Sigmoid colon (tissue), 4 donors: Measurements from ENCODE around the gene FRG2C.

Experiments
- EP300 ChIP-seq, 4 donors: sonication (generic); formaldehyde crosslinking; IDR thresholded peaks; one replicate each; pipeline ENCODE4 v1.6.1; 2017; ENCODE audit warnings: antibody characterized with exemption in 4 of 4
- POLR2A ChIP-seq, 2 donors: fragments of 450-650 bp; IDR thresholded peaks; one replicate each; pipeline ENCODE4 v1.6.1; 2016; ENCODE audit warnings: antibody characterized with exemption in 2 of 2, mild to moderate bottlenecking in 2 of 2, moderate library complexity in 2 of 2
- POLR2AphosphoS5 ChIP-seq, 4 donors: sonication (generic); formaldehyde crosslinking; IDR thresholded peaks; one replicate each; pipeline ENCODE4 v1.6.1; 2017; ENCODE audit warnings: antibody characterized with exemption in 4 of 4
- TF ChIP-seq, protein P1 (sequence below), 4 experiments: fragments of 450-650 bp in 3 of 4; fragments of 200-600 bp in 1 of 4; IDR thresholded peaks; one replicate each; pipeline ENCODE4 v1.5.1; 2016 to 2019; ENCODE audit warnings: antibody characterized with exemption in 4 of 4, mild to moderate bottlenecking in 3 of 4, moderate library complexity in 2 of 4

DNA sequence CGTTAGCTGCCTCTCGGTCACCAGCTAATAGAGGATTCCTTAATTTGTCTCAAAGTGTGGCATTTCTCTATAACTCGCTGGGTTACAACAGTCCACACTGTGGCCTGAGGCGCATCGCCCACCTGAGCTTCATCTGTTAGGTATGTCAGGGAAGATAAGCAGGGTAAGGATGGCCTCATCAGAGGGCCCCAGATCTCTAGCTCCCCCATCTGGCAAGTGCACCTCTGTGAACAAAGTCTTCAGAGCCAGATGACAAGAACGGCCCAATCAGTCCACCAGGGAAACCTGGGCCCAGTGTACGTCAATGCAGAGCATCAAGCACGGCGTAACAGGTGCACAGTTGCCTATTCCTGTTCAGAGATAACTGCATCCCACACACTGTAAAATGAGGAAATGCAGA, 23.2 kb downstream of the FRG2C start:
- TF ChIP-seq EP300 (IDR thresholded peaks at IDR 0.05) (no peak), POLR2A (IDR thresholded peaks at IDR 0.05) (no peak), POLR2AphosphoS5 (IDR thresholded peaks at IDR 0.05) (no peak)
- TF ChIP-seq, protein P1, sequence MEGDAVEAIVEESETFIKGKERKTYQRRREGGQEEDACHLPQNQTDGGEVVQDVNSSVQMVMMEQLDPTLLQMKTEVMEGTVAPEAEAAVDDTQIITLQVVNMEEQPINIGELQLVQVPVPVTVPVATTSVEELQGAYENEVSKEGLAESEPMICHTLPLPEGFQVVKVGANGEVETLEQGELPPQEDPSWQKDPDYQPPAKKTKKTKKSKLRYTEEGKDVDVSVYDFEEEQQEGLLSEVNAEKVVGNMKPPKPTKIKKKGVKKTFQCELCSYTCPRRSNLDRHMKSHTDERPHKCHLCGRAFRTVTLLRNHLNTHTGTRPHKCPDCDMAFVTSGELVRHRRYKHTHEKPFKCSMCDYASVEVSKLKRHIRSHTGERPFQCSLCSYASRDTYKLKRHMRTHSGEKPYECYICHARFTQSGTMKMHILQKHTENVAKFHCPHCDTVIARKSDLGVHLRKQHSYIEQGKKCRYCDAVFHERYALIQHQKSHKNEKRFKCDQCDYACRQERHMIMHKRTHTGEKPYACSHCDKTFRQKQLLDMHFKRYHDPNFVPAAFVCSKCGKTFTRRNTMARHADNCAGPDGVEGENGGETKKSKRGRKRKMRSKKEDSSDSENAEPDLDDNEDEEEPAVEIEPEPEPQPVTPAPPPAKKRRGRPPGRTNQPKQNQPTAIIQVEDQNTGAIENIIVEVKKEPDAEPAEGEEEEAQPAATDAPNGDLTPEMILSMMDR (IDR thresholded peaks at IDR 0.05), result no peak
